GM12878 (cell line): ENCODE results near the gene CLEC16A. TPM values are rescaled to one million over a fixed set of nuclear protein-coding genes. Genes with fewer than 3 reads are reported as not detected.

ENCODE experiments used
- ATAC-seq: fragments of 200-7000 bp; cut with Tn5 transposase; 3 replicates; pipeline ENCODE4 v1.9.1; 2020; ENCODE audit warnings: mild to moderate bottlenecking, moderate library complexity
- BruUV-seq: library from RNA; stranded (reverse); fragments of 400-500 nt; replicated peaks from 2 replicates; lab custom pipeline; 2021; lab: Mats Ljungman, UMichigan
- CTCF ChIA-PET: fragments of 300-600 bp; sonication (Branson Sonifier 250); formaldehyde crosslinking; extraction: SDS; loops from one replicate; lab custom pipeline; 2021; ENCODE audit warnings: inconsistent platforms; lab: Yijun Ruan, JAX
- POLR2A ChIA-PET: fragments of 350-600 bp; formaldehyde crosslinking; extraction: SDS; loops from one replicate; lab custom pipeline; 2021; ENCODE audit warnings: inconsistent platforms; lab: Charles Lee
- RAD21 ChIA-PET: fragments of 300-600 bp; sonication (Branson Sonifier 250); formaldehyde crosslinking; loops from one replicate; lab custom pipeline; 2023; ENCODE audit warnings: antibody characterized with exemption; ENCODE audit not compliant: unreplicated experiment; lab: Charles Lee
- SMC1A ChIA-PET: fragments of 300-600 bp; sonication (Branson Sonifier 250); formaldehyde crosslinking; loops from one replicate; lab custom pipeline; 2023; ENCODE audit not compliant: unreplicated experiment, uncharacterized antibody; lab: Charles Lee
- DNase-seq: peaks from one replicate; pipeline ENCODE4 v3.0.0-alpha.2; 2011; ENCODE audit warnings: low read depth, low spot score
- FAIRE-seq: peaks from 3 replicates; lab custom pipeline; 2011; peaks lifted over from hg19 to GRCh38; lab: Jason Lieb, UNC
- H2AFZ ChIP-seq: 2 replicates; pipeline ENCODE4 v1.6.0; 2011; ENCODE audit warnings: low read depth, low read length, control low read depth; ENCODE audit not compliant: control insufficient read depth
- H3K27ac ChIP-seq: 2 replicates; pipeline ENCODE4 v1.5.1; 2011; ENCODE audit warnings: control low read depth; ENCODE audit not compliant: control insufficient read depth, insufficient read depth
- H3K27me3 ChIP-seq, 2 experiments: replicated peaks in 1 of 2; 2 replicates each; pipeline versions ENCODE4 v1.6.0 to v1.6.1; 2011; ENCODE audit warnings: low read length in 1 of 2; ENCODE audit not compliant: control insufficient read depth in 2 of 2, insufficient read depth in 2 of 2
- H3K36me3 ChIP-seq, 2 experiments: 2 replicates each; pipeline ENCODE4 v1.5.1; 2011; ENCODE audit warnings: low read length in 1 of 2; ENCODE audit not compliant: control insufficient read depth in 2 of 2, insufficient read depth in 2 of 2
- H3K4me1 ChIP-seq: 2 replicates; pipeline ENCODE4 v1.6.1; 2011; ENCODE audit warnings: mild to moderate bottlenecking, low read length, moderate library complexity, mixed read lengths; ENCODE audit not compliant: control insufficient read depth, insufficient read depth
- H3K4me2 ChIP-seq: 2 replicates; pipeline ENCODE4 v1.6.0; 2011; ENCODE audit warnings: control low read depth; ENCODE audit not compliant: control insufficient read depth, insufficient read depth
- H3K4me3 ChIP-seq: fragments of 200-600 bp; sonication (generic); 2 replicates; pipeline ENCODE4 v1.5.1; 2016
- H3K79me2 ChIP-seq: 2 replicates; pipeline ENCODE4 v1.6.0; 2011; ENCODE audit warnings: low read length; ENCODE audit not compliant: control insufficient read depth, insufficient read depth
- H3K9ac ChIP-seq: 2 replicates; pipeline ENCODE4 v1.8.0; 2011; ENCODE audit warnings: low read length, control low read depth, mixed read lengths; ENCODE audit not compliant: control insufficient read depth, insufficient read depth
- H3K9me3 ChIP-seq: replicated peaks from 3 replicates; pipeline ENCODE4 v1.5.1; 2011; ENCODE audit warnings: mild to moderate bottlenecking, low read length; ENCODE audit not compliant: control insufficient read depth, insufficient read depth
- H4K20me1 ChIP-seq: 2 replicates; pipeline ENCODE4 v1.6.0; 2011; ENCODE audit not compliant: control insufficient read depth, insufficient read depth
- ATF7 ChIP-seq: fragments of 450-650 bp; IDR thresholded peaks from 2 replicates; pipeline ENCODE4 v1.6.1; 2016; ENCODE audit warnings: low read depth, mild to moderate bottlenecking
- CBX3 ChIP-seq: fragments of 200-600 bp; sonication (generic); IDR thresholded peaks from 2 replicates; pipeline ENCODE4 v1.6.1; 2016; ENCODE audit warnings: low read depth, borderline replicate concordance
- EGR1 ChIP-seq, 2 experiments: IDR thresholded peaks; 1 replicate in 1 of 2; 2 replicates in 1 of 2; pipeline ENCODE4 v1.6.1; 2011 to 2012; ENCODE audit warnings: low read depth in 2 of 2, low read length in 2 of 2, borderline replicate concordance in 1 of 2, mild to moderate bottlenecking in 1 of 2, moderate library complexity in 1 of 2
- FOS ChIP-seq: IDR thresholded peaks from 3 replicates; pipeline ENCODE4 v1.6.1; 2011; ENCODE audit warnings: borderline replicate concordance; ENCODE audit not compliant: insufficient read length; ENCODE audit errors: extremely low read depth
- NBN ChIP-seq: fragments of 450-650 bp; IDR thresholded peaks from 2 replicates; pipeline ENCODE4 v1.6.1; 2016
- POLR2A ChIP-seq: IDR thresholded peaks from 2 replicates; pipeline ENCODE4 v1.6.1; 2011; ENCODE audit warnings: low read depth, mild to moderate bottlenecking, low read length
- STAT3 ChIP-seq: IDR thresholded peaks from 2 replicates; pipeline ENCODE4 v1.6.1; 2011; ENCODE audit warnings: low read depth, low read length, improper control_type of control experiment
- SUPT20H ChIP-seq: IDR thresholded peaks from 2 replicates; pipeline ENCODE4 v1.6.1; 2011; ENCODE audit warnings: low read depth, mild to moderate bottlenecking, low read length, moderate library complexity, borderline replicate concordance; ENCODE audit not compliant: control insufficient read depth
- TAF1 ChIP-seq: IDR thresholded peaks from 2 replicates; pipeline ENCODE4 v1.6.1; 2011; ENCODE audit warnings: mild to moderate bottlenecking, low read depth, low read length, borderline replicate concordance
- TARDBP ChIP-seq: IDR thresholded peaks from 2 replicates; pipeline ENCODE4 v1.6.1; 2016; ENCODE audit warnings: borderline replicate concordance
- WGBS: methylation state at CpG from one replicate; pipeline ENCODE4 v1.1.6; 2016; ENCODE audit warnings: low lambda C conversion rate; ENCODE audit not compliant: insufficient replicate concordance, insufficient coverage; ENCODE audit errors: missing lambda C conversion rate; 5-methylcytosine and 5-hydroxymethylcytosine counted together
- in situ Hi-C: fragments of 300-500 bp; cut with MboI; formaldehyde crosslinking; loops from 9 replicates; pipeline ENCODE4 v1.14.3; 2018; ENCODE audit warnings: mixed read lengths
- intact Hi-C: fragments of 100-400 bp; cut with micrococcal nuclease; formaldehyde crosslinking; loops from one replicate; pipeline ENCODE4 v1.14.2; 2022; ENCODE audit not compliant: unreplicated experiment
- polyA plus RNA-seq, 11 experiments: library from polyadenylated mRNA; depleted of rRNA in 4 of 11; unstranded in 6 of 11; stranded (reverse) in 5 of 11; fragments of >200 nt; fragmentation: Nextera tagmentation in 4 of 11; fragmentation: Illumina TruSeq in 1 of 11; extraction: Ambion mirVana in 4 of 11; extraction: Trizol in 1 of 11; gene quantifications; 1 replicate in 1 of 11; 2 replicates in 10 of 11; pipeline versions ENCODE4 v1.2.1 to v1.2.3, GENCODE V29; 2011 to 2016; ENCODE audit warnings: inconsistent platforms in 2 of 11, missing spikeins in 2 of 11, low read depth in 1 of 11
- total RNA-seq, 4 experiments: library from RNA; depleted of rRNA in 3 of 4; stranded (reverse); fragments of >200 nt in 3 of 4; fragmentation: Illumina TruSeq in 1 of 4; extraction: Trizol in 1 of 4; gene quantifications; 2 replicates each; pipeline versions ENCODE4 v1.2.1 to v1.2.3, GENCODE V29; 2013 to 2021
- TF ChIP-seq, protein P1 (sequence below): IDR thresholded peaks from 2 replicates; pipeline ENCODE4 v1.6.1; 2011; ENCODE audit warnings: borderline replicate concordance, low read depth, mild to moderate bottlenecking, moderate library complexity, mixed read lengths, low read length; ENCODE audit not compliant: insufficient read depth; ENCODE audit errors: extremely low read length
- TF ChIP-seq, protein P2 (sequence below): fragments of 150-350 bp; IDR thresholded peaks from 2 replicates; pipeline ENCODE4 v1.6.1; 2016; ENCODE audit warnings: low read depth, low read length
- TF ChIP-seq, protein P3 (sequence below): fragments of 450-650 bp; IDR thresholded peaks from 2 replicates; pipeline ENCODE4 v1.6.1; 2017; ENCODE audit warnings: antibody characterized with exemption, mild to moderate bottlenecking, moderate library complexity
- TF ChIP-seq, protein P4 (sequence below): IDR thresholded peaks from 2 replicates; pipeline ENCODE4 v1.6.1; 2011; ENCODE audit warnings: borderline replicate concordance, low read depth, mild to moderate bottlenecking, moderate library complexity, low read length; ENCODE audit not compliant: insufficient read depth, poor library complexity, severe bottlenecking

Gene CLEC16A
- total and polyA plus RNA-seq, 10 of the 15 experiments (the other 5 are each of a cell fraction or from before 2014, with no cell fraction given), result 1.5 to 28.8 (median 19.2) TPM

DNA sequence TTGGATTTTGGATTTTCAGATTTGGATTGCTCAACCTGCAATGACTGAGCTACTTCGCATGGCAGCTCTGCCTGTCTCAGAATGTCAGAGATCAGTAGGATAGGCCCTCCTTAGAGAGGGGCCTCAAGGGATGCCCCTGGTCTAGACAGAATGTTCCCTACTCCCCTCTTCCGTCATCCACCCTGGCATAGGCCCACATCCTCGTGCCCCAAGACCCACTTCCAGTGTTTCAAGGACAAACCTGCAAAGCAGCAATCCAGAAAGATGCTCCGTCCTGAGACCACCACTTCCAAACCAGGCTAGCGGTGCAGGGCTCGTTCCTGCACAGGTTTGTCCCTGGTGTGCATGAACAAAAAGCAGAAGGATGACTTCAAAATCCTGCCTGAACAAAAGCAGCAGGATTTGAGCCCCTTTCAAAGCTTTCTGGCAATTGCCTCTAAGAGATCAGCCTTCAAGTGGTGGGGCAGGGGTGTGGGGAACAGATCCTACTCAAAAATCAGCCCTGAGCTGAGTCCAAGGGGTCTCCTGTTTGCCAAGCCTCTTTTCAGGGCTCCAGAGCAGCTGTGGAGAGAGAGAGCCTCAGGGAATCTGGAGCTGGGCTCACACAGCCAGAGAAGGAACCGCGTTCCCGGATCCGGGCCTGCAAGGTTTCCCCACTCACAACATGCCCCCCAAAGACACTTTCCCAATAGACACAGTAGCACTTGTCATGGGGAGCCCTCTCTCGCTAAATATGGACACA is 190.5 kb downstream of the CLEC16A start:
- ChIA-PET SMC1A (interaction anchor here (1.0 to 3.2 kb wide), 3 partner anchors 17 to 92 kb away, joined by 3 to 8 read pairs (median 3); no protein-coding TSS in a partner anchor), RAD21 (interaction anchor here (0.7 to 1.5 kb wide), 2 partner anchors 41 to 46 kb away, joined by 3 to 6 read pairs; no protein-coding TSS in a partner anchor), POLR2A (interaction anchor here (0.7 to 0.9 kb wide), 3 partner anchors 44 to 79 kb away, joined by 3 to 6 read pairs (median 3); no protein-coding TSS in a partner anchor), CTCF (interaction anchor here (1.1 to 1.7 kb wide), 2 partner anchors 33 to 34 kb away, joined by 4 read pairs; no protein-coding TSS in a partner anchor)
- no peak overlapping the region for H3K4me3 ChIP-seq
- no peak overlapping the region for H3K27ac ChIP-seq
- ATAC-seq (no peak), FAIRE-seq (no peak), DNase-seq (no peak)
- peaks cover 12% of the 10 kb centered on the region for H3K4me1 ChIP-seq
- H3K36me3 ChIP-seq, result peaks cover 0 to 5% of the 10 kb centered on the region in 2 experiments; a peak in 3 of 4 replicates
- WGBS, result 87% methylated on average over 11 of the region's 11 CpGs
- in situ Hi-C loops (no loop called here), intact Hi-C loops (no loop called here)
- H3K9ac ChIP-seq, result no peak overlapping the region
- H4K20me1 ChIP-seq, result no peaks in the 10 kb centered on the region
- BruUV-seq, result no TSS peak
- H3K4me2 ChIP-seq, result no peak overlapping the region
- no peaks in the 10 kb centered on the region for H3K9me3 ChIP-seq
- no peaks in the 10 kb centered on the region for H3K27me3 ChIP-seq
- no peaks in the 10 kb centered on the region; the same call in 1 of the 2 replicates for H3K79me2 ChIP-seq
- H2AFZ ChIP-seq, result no peak overlapping the region
- TF ChIP-seq ATF7, result no peak
- TF ChIP-seq, protein P1, sequence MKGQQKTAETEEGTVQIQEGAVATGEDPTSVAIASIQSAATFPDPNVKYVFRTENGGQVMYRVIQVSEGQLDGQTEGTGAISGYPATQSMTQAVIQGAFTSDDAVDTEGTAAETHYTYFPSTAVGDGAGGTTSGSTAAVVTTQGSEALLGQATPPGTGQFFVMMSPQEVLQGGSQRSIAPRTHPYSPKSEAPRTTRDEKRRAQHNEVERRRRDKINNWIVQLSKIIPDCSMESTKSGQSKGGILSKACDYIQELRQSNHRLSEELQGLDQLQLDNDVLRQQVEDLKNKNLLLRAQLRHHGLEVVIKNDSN, result no peak
- TF ChIP-seq, protein P2, sequence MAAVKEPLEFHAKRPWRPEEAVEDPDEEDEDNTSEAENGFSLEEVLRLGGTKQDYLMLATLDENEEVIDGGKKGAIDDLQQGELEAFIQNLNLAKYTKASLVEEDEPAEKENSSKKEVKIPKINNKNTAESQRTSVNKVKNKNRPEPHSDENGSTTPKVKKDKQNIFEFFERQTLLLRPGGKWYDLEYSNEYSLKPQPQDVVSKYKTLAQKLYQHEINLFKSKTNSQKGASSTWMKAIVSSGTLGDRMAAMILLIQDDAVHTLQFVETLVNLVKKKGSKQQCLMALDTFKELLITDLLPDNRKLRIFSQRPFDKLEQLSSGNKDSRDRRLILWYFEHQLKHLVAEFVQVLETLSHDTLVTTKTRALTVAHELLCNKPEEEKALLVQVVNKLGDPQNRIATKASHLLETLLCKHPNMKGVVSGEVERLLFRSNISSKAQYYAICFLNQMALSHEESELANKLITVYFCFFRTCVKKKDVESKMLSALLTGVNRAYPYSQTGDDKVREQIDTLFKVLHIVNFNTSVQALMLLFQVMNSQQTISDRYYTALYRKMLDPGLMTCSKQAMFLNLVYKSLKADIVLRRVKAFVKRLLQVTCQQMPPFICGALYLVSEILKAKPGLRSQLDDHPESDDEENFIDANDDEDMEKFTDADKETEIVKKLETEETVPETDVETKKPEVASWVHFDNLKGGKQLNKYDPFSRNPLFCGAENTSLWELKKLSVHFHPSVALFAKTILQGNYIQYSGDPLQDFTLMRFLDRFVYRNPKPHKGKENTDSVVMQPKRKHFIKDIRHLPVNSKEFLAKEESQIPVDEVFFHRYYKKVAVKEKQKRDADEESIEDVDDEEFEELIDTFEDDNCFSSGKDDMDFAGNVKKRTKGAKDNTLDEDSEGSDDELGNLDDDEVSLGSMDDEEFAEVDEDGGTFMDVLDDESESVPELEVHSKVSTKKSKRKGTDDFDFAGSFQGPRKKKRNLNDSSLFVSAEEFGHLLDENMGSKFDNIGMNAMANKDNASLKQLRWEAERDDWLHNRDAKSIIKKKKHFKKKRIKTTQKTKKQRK, result no peak
- TF ChIP-seq EGR1 (IDR thresholded peaks at IDR 0.05; ENCODE audit: borderline replicate concordance in 1 of 2, low read depth in 2 of 2, low read length in 2 of 2), result no peak
- no peak for TF ChIP-seq NBN
- TF ChIP-seq TAF1, result no peak
- no peak for TF ChIP-seq TARDBP
- TF ChIP-seq, protein P3, sequence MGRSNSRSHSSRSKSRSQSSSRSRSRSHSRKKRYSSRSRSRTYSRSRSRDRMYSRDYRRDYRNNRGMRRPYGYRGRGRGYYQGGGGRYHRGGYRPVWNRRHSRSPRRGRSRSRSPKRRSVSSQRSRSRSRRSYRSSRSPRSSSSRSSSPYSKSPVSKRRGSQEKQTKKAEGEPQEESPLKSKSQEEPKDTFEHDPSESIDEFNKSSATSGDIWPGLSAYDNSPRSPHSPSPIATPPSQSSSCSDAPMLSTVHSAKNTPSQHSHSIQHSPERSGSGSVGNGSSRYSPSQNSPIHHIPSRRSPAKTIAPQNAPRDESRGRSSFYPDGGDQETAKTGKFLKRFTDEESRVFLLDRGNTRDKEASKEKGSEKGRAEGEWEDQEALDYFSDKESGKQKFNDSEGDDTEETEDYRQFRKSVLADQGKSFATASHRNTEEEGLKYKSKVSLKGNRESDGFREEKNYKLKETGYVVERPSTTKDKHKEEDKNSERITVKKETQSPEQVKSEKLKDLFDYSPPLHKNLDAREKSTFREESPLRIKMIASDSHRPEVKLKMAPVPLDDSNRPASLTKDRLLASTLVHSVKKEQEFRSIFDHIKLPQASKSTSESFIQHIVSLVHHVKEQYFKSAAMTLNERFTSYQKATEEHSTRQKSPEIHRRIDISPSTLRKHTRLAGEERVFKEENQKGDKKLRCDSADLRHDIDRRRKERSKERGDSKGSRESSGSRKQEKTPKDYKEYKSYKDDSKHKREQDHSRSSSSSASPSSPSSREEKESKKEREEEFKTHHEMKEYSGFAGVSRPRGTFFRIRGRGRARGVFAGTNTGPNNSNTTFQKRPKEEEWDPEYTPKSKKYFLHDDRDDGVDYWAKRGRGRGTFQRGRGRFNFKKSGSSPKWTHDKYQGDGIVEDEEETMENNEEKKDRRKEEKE, result no peak
- no peak for TF ChIP-seq FOS
- TF ChIP-seq STAT3, result no peak
- TF ChIP-seq POLR2A, result no peak
- no peak for TF ChIP-seq SUPT20H
- TF ChIP-seq, protein P4, sequence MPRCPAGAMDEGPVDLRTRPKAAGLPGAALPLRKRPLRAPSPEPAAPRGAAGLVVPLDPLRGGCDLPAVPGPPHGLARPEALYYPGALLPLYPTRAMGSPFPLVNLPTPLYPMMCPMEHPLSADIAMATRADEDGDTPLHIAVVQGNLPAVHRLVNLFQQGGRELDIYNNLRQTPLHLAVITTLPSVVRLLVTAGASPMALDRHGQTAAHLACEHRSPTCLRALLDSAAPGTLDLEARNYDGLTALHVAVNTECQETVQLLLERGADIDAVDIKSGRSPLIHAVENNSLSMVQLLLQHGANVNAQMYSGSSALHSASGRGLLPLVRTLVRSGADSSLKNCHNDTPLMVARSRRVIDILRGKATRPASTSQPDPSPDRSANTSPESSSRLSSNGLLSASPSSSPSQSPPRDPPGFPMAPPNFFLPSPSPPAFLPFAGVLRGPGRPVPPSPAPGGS, result no peak
- TF ChIP-seq CBX3, result no peak
